Lower lobe of right lung (tissue), 2 donors: ENCODE results near the gene SLC10A3. TPM values are rescaled to one million over a fixed set of nuclear protein-coding genes. Genes with fewer than 3 reads are reported as not detected.

Experiments
- ATAC-seq, 2 donors: fragments of 200-7000 bp; cut with Tn5 transposase; one replicate each; pipeline ENCODE4 v1.9.1; 2020 to 2022; ENCODE audit warnings: mild to moderate bottlenecking in 2 of 2, moderate library complexity in 2 of 2
- DNase-seq: peaks from one replicate; pipeline ENCODE4 v3.0.0-alpha.2; 2020
- H3K27ac ChIP-seq: fragments of 200-600 bp; one replicate; pipeline ENCODE4 v1.8.0; 2022
- H3K27me3 ChIP-seq: fragments of 200-600 bp; one replicate; pipeline ENCODE4 v1.8.0; 2022; ENCODE audit warnings: low read depth
- H3K36me3 ChIP-seq: fragments of 200-600 bp; one replicate; pipeline ENCODE4 v1.8.0; 2022; ENCODE audit warnings: mild to moderate bottlenecking
- H3K4me1 ChIP-seq: fragments of 200-600 bp; one replicate; pipeline ENCODE4 v1.8.0; 2022
- H3K4me3 ChIP-seq: fragments of 200-600 bp; one replicate; pipeline ENCODE4 v1.8.0; 2022; ENCODE audit warnings: mild to moderate bottlenecking
- H3K9me3 ChIP-seq: fragments of 200-600 bp; one replicate; pipeline ENCODE4 v1.8.0; 2022
- CTCF ChIP-seq: fragments of 200-600 bp; IDR thresholded peaks from one replicate; pipeline ENCODE4 v1.8.0; 2022; ENCODE audit warnings: antibody characterized with exemption, mild to moderate bottlenecking
- intact Hi-C: fragments of 100-400 bp; cut with DNase I; formaldehyde crosslinking; loops from one replicate; pipeline ENCODE4 v1.11.0; 2022
- total RNA-seq: library from RNA; stranded (reverse); fragmentation: NEBNext Ultra II Directional; extraction: Animal tissue kit (Norgen Biotek cat#: 25700); gene quantifications from one replicate; pipeline ENCODE4 v1.2.1, GENCODE V29; 2021
- donor health status: DM: no; HTN: yes; CAD: no; lungs with severe emphysema.

The SLC10A3 gene
- total RNA-seq, 1 donor from 2014 or later = 20.2 TPM

- ATAC-seq = no peak
- H3K9me3 ChIP-seq = no peaks in the 10 kb centered on the region
- intact Hi-C loops = no loop called here
These were observed 23.3 kb upstream of the SLC10A3 start for GRCh38 chrX:154513716-154514115.

GRCh38 chrX:154512879-154513553, 22.6 kb upstream of the SLC10A3 start:
- ATAC-seq (no peak), DNase-seq (no peak)
- TF ChIP-seq CTCF = no peak
- intact Hi-C loops = no loop called here
- H3K9me3 ChIP-seq = no peaks in the 10 kb centered on the region
- H3K36me3 ChIP-seq = no peaks in the 10 kb centered on the region
- H3K4me3 ChIP-seq = no peak overlapping the region
- no peak overlapping the region for H3K27ac ChIP-seq
- peaks cover 13% of the 10 kb centered on the region for H3K4me1 ChIP-seq
- H3K27me3 ChIP-seq = no peaks in the 10 kb centered on the region

More at GRCh38 chrX:154513716-154514115, 23.3 kb upstream of the SLC10A3 start:
- H3K27ac ChIP-seq = no peak overlapping the region
- no peak for TF ChIP-seq CTCF
- H3K36me3 ChIP-seq = no peaks in the 10 kb centered on the region
- no peak overlapping the region for H3K4me3 ChIP-seq
- H3K27me3 ChIP-seq = no peaks in the 10 kb centered on the region
- no peak for DNase-seq
- peaks cover 13% of the 10 kb centered on the region for H3K4me1 ChIP-seq

GRCh38 chrX:154511761-154512160, 21.3 kb upstream of the SLC10A3 start:
- intact Hi-C loops = no loop called here
- ATAC-seq (no peak), DNase-seq (no peak)
- Histone ChIP-seq H3K27me3 (no peaks in the 10 kb centered on the region), H3K4me1 (peaks cover 5% of the 10 kb centered on the region), H3K36me3 (peaks cover 5% of the 10 kb centered on the region), H3K27ac (no peak overlapping the region), H3K9me3 (no peaks in the 10 kb centered on the region), H3K4me3 (no peak overlapping the region)
- TF ChIP-seq CTCF = no peak

GRCh38 chrX:154509455-154509854, 19.0 kb upstream of the SLC10A3 start:
- intact Hi-C loops = no loop called here
- TF ChIP-seq CTCF = no peak
- peaks cover 17% of the 10 kb centered on the region for H3K36me3 ChIP-seq
- no peaks in the 10 kb centered on the region for H3K4me1 ChIP-seq
- no peak overlapping the region for H3K4me3 ChIP-seq
- no peaks in the 10 kb centered on the region for H3K9me3 ChIP-seq
- ATAC-seq (no peak), DNase-seq (no peak)
- H3K27ac ChIP-seq = no peak overlapping the region
- no peaks in the 10 kb centered on the region for H3K27me3 ChIP-seq

- Histone ChIP-seq H3K4me3 (no peak overlapping the region), H3K27me3 (no peaks in the 10 kb centered on the region), H3K4me1 (no peaks in the 10 kb centered on the region), H3K36me3 (peaks cover 17% of the 10 kb centered on the region), H3K27ac (no peak overlapping the region), H3K9me3 (no peaks in the 10 kb centered on the region)
- intact Hi-C loops = no loop called here
- ATAC-seq (no peak), DNase-seq (no peak)
- TF ChIP-seq CTCF = no peak
These were observed 17.9 kb upstream of the SLC10A3 start for GRCh38 chrX:154508384-154508745.
